ENCODE measurements around the gene GTF2A1. TPM values are rescaled to one million over a fixed set of nuclear protein-coding genes. Genes with fewer than 3 reads are reported as not detected.
A peak's percentile ranks its signal among the peaks of the same experiment; 100 is the strongest.

Gene GTF2A1
- total RNA-seq, 1 donor from 2014 or later: 40.9 TPM

GRCh38 chr14:81222691-81223090, 1.9 kb upstream of the GTF2A1 start:
- peak overlapping the region; percentile 27 for H3K4me3 Mint-ChIP-seq
- peak overlapping the region; percentile 100 for H3K27ac Mint-ChIP-seq
- DNase-seq (ENCODE audit: extremely low spot score, unreplicated experiment): no peak
- H3K36me3 Mint-ChIP-seq: peaks cover 4% of the 10 kb centered on the region
- peaks cover 8% of the 10 kb centered on the region for H3K27me3 Mint-ChIP-seq
- TF ChIP-seq, protein P1, sequence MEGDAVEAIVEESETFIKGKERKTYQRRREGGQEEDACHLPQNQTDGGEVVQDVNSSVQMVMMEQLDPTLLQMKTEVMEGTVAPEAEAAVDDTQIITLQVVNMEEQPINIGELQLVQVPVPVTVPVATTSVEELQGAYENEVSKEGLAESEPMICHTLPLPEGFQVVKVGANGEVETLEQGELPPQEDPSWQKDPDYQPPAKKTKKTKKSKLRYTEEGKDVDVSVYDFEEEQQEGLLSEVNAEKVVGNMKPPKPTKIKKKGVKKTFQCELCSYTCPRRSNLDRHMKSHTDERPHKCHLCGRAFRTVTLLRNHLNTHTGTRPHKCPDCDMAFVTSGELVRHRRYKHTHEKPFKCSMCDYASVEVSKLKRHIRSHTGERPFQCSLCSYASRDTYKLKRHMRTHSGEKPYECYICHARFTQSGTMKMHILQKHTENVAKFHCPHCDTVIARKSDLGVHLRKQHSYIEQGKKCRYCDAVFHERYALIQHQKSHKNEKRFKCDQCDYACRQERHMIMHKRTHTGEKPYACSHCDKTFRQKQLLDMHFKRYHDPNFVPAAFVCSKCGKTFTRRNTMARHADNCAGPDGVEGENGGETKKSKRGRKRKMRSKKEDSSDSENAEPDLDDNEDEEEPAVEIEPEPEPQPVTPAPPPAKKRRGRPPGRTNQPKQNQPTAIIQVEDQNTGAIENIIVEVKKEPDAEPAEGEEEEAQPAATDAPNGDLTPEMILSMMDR (conservative IDR thresholded peaks at IDR 0.05): no peak
- H3K4me1 Mint-ChIP-seq (ENCODE audit: unreplicated experiment): peaks cover 15% of the 10 kb centered on the region
- no peaks in the 10 kb centered on the region for H3K9me3 Mint-ChIP-seq

GRCh38 chr14:81222126-81222525, 1.4 kb upstream of the GTF2A1 start:
- Mint-ChIP-seq H3K27me3 (peaks cover 8% of the 10 kb centered on the region), H3K4me1 (ENCODE audit: unreplicated experiment) (peaks cover 17% of the 10 kb centered on the region), H3K36me3 (peaks cover 4% of the 10 kb centered on the region), H3K4me3 (peak overlapping the region; percentile 96), H3K9me3 (no peaks in the 10 kb centered on the region), H3K27ac (peak overlapping the region; percentile 100)
- DNase-seq (ENCODE audit: extremely low spot score, unreplicated experiment): no peak
- TF ChIP-seq, protein P1 (conservative IDR thresholded peaks at IDR 0.05): no peak

DNA sequence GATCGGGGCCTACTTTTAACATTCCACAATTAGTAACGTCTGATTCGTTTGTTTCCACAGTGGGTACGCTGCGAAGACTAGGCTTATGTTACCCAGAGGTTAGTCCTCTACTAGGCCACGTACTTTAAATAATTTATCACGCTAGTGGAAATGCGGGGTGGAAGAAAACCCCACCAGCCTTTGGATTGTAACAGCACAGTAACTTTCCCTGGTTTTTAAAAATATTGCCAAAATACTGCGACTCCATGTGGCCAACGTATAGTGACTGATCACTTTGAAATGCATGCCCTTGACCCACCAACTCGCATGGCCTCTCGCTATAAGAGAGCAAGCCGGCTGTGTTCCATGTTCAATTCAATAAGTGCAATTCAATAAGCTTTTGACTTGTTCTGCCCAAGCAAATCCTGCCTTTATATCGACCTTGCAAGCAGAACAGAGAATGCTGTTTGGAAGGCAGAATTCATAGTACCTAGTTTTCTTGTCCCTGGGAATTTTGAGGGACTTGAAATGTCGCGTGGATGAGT, 882 bp upstream of the GTF2A1 start:
- Mint-ChIP-seq H3K27me3 (peaks cover 8% of the 10 kb centered on the region), H3K27ac (peak overlapping the region; percentile 100), H3K4me1 (ENCODE audit: unreplicated experiment) (peaks cover 20% of the 10 kb centered on the region), H3K4me3 (peak overlapping the region; percentile 96), H3K36me3 (peaks cover 7% of the 10 kb centered on the region), H3K9me3 (no peaks in the 10 kb centered on the region)
- TF ChIP-seq, protein P1 (conservative IDR thresholded peaks at IDR 0.05): no peak
- no peak for DNase-seq (ENCODE audit: extremely low spot score, unreplicated experiment)

DNA sequence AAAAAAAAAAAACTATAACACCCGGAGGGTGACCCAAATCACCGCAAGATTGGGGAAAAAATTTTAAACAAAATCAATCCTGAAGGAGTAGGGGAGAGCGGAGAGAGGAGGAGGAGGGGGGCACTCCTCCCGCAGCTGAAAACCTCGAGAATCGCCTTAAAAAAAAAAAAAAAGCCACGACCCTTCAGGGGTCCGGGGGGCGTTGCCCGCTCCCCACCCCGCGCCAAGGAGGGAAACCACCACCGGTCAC, 254 bp downstream of the GTF2A1 start:
- TF ChIP-seq, protein P1 (conservative IDR thresholded peaks at IDR 0.05): no peak
- no peak for DNase-seq (ENCODE audit: extremely low spot score, unreplicated experiment)
- Mint-ChIP-seq H3K9me3 (no peaks in the 10 kb centered on the region), H3K27me3 (peaks cover 8% of the 10 kb centered on the region), H3K4me1 (ENCODE audit: unreplicated experiment) (peaks cover 21% of the 10 kb centered on the region), H3K27ac (peak overlapping the region; percentile 100), H3K4me3 (peak overlapping the region; percentile 96), H3K36me3 (peaks cover 15% of the 10 kb centered on the region)

DNA sequence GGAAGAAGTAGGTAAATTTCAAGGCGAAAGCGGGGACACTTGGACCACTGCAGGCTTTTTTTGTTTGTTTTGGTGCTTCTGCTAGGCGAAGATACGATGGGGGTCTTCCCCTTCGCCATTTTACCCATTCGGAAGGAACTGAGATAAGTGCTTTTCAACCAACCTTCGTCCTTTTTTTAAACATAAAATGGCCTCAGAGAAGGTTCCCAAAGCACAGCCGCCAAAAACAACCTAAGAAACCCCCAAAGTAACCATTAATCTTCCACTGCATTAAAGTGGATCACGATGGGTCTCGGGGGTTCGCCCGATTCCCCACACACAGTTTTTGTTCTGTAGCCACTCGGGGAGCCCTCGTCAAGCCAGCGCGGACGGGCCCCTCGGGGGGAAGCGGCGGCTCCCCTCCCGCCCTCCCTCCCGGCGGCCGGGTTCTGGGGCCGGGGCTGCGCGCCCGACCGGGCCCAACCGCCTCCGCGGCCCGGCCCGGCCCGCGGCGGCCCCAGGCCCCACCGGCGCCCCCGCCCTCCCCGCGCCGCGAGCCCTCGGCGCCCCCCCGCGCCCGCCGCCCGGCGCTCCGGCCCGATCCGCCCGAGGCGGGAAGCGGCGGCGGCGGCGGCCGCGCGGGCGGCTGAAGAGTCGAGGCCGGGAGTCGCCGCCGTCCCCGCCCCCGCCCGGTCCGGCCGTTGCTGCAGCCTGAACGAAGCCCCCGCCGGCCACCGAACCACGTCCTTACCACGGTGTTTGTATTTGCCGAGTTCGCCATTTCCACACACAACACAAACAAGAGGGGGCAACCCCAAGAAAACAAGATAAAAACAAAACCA, 790 bp downstream of the GTF2A1 start:
- H3K9me3 Mint-ChIP-seq: no peaks in the 10 kb centered on the region
- H3K4me1 Mint-ChIP-seq (ENCODE audit: unreplicated experiment): peaks cover 21% of the 10 kb centered on the region
- H3K27me3 Mint-ChIP-seq: peaks cover 8% of the 10 kb centered on the region
- H3K27ac Mint-ChIP-seq: peak overlapping the region; percentile 100
- peak; percentile 69 for DNase-seq (ENCODE audit: extremely low spot score, unreplicated experiment)
- TF ChIP-seq, protein P1 (conservative IDR thresholded peaks at IDR 0.05): no peak
- peaks cover 20% of the 10 kb centered on the region for H3K36me3 Mint-ChIP-seq
- H3K4me3 Mint-ChIP-seq: peak overlapping the region; percentile 100

All from type B pancreatic cell (in vitro differentiated cells).